ENCODE measurements around the gene TNK2.

The TNK2 gene

GRCh38 chr3:195854628-195855294, 53.6 kb downstream of the TNK2 start:
- FAIRE-seq (no peak), DNase-seq (ENCODE audit: low spot score) (no peak)

GRCh38 chr3:195853996-195854395, 54.4 kb downstream of the TNK2 start:
- no peak for FAIRE-seq
- DNase-seq (ENCODE audit: low spot score) = no peak

- no peak for DNase-seq (ENCODE audit: low spot score)
- no peak for FAIRE-seq
These were observed 55.3 kb downstream of the TNK2 start for GRCh38 chr3:195853036-195853435.

GRCh38 chr3:195850857-195851543, 57.4 kb downstream of the TNK2 start:
- no peak for FAIRE-seq
- peak; percentile 84 for DNase-seq (ENCODE audit: low spot score)

- FAIRE-seq (no peak), DNase-seq (ENCODE audit: low spot score) (no peak)
These were observed 58.9 kb downstream of the TNK2 start for GRCh38 chr3:195849322-195850074.

- no peak for DNase-seq (ENCODE audit: low spot score)
- no peak for FAIRE-seq
These were observed 61.0 kb downstream of the TNK2 start for GRCh38 chr3:195847055-195847950.

GRCh38 chr3:195845483-195845882, 62.9 kb downstream of the TNK2 start:
- FAIRE-seq = no peak
- no peak for DNase-seq (ENCODE audit: low spot score)

- no peak for DNase-seq (ENCODE audit: low spot score)
- no peak for FAIRE-seq
These were observed 63.6 kb downstream of the TNK2 start for GRCh38 chr3:195844671-195845218.

- no peak for FAIRE-seq
- no peak for DNase-seq (ENCODE audit: low spot score)
These were observed 68.9 kb downstream of the TNK2 start for GRCh38 chr3:195839260-195840010.

GRCh38 chr3:195838714-195839113, 69.6 kb downstream of the TNK2 start:
- DNase-seq (ENCODE audit: low spot score) (no peak), FAIRE-seq (no peak)

- DNase-seq (ENCODE audit: low spot score) (no peak), FAIRE-seq (no peak)
These were observed 71.7 kb downstream of the TNK2 start for GRCh38 chr3:195836476-195837135.

GRCh38 chr3:195835791-195836190, 72.6 kb downstream of the TNK2 start:
- FAIRE-seq = no peak

GRCh38 chr3:195834675-195835583, 73.4 kb downstream of the TNK2 start:
- DNase-seq (ENCODE audit: low spot score) (no peak), FAIRE-seq (no peak)

More at GRCh38 chr3:195835791-195836190, 72.6 kb downstream of the TNK2 start:
- no peak for DNase-seq (ENCODE audit: low spot score)

- no peak for FAIRE-seq
- no peak for DNase-seq (ENCODE audit: low spot score)
These were observed 78.5 kb downstream of the TNK2 start for GRCh38 chr3:195829897-195830254.

GRCh38 chr3:195828762-195829161, 79.6 kb downstream of the TNK2 start:
- FAIRE-seq = no peak

GRCh38 chr3:195825857-195826804, 82.2 kb downstream of the TNK2 start:
- FAIRE-seq (no peak), DNase-seq (ENCODE audit: low spot score) (no peak)

More at GRCh38 chr3:195828762-195829161, 79.6 kb downstream of the TNK2 start:
- no peak for DNase-seq (ENCODE audit: low spot score)

GRCh38 chr3:195825191-195825588, 83.2 kb downstream of the TNK2 start:
- DNase-seq (ENCODE audit: low spot score) (no peak), FAIRE-seq (no peak)
